Measurements from ENCODE around the gene APC2.

DNA sequence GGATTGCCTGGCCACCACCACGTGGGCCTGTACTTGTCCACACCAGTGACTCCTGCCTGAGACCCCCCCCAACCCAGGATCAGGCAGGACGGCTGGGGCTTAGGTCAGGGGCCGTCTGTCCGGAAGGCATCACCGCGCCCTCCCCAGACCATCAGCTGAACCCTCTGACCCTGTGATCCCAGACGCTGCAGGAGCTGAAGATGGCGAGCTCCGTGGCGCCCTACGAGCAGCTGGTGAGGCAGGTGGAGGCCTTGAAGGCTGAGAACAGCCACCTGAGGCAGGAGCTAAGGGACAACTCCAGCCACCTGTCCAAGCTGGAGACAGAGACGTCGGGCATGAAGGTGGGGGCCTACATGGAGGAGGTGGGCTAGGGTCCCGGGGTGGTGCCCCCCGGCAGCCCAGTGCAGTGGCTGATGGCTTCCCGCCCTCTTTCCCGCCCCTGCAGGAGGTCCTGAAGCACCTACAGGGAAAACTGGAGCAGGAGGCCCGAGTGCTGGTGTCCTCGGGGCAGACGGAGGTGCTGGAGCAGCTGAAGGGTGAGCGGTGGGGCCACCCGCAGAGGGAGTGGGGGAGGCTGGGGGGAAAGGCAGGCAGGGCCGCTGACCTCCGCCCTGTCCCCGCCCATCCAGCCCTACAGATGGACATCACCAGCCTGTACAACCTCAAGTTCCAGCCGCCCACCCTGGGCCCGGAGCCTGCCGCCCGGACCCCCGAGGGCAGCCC, 3.0 kb downstream of the APC2 start:
- TF ChIP-seq, protein P1, sequence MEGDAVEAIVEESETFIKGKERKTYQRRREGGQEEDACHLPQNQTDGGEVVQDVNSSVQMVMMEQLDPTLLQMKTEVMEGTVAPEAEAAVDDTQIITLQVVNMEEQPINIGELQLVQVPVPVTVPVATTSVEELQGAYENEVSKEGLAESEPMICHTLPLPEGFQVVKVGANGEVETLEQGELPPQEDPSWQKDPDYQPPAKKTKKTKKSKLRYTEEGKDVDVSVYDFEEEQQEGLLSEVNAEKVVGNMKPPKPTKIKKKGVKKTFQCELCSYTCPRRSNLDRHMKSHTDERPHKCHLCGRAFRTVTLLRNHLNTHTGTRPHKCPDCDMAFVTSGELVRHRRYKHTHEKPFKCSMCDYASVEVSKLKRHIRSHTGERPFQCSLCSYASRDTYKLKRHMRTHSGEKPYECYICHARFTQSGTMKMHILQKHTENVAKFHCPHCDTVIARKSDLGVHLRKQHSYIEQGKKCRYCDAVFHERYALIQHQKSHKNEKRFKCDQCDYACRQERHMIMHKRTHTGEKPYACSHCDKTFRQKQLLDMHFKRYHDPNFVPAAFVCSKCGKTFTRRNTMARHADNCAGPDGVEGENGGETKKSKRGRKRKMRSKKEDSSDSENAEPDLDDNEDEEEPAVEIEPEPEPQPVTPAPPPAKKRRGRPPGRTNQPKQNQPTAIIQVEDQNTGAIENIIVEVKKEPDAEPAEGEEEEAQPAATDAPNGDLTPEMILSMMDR (IDR thresholded peaks at IDR 0.05): no peak
- TF ChIP-seq POLR2A (IDR thresholded peaks at IDR 0.05) (no peak), EP300 (IDR thresholded peaks at IDR 0.05) (no peak)

Measured in sigmoid colon (tissue), 4 donors.